Hematopoietic multipotent progenitor cell treated with erythropoietin and hydrocortisone succinate and interleukin-3 and kit ligand, for 15 days (in vitro differentiated cells): ENCODE measurements around the gene HTR1A.

Source experiments
- DNase-seq: peaks from one replicate; pipeline ENCODE4 v3.0.0-alpha.2; 2015; ENCODE audit warnings: low spot score

HTR1A gene

DNA sequence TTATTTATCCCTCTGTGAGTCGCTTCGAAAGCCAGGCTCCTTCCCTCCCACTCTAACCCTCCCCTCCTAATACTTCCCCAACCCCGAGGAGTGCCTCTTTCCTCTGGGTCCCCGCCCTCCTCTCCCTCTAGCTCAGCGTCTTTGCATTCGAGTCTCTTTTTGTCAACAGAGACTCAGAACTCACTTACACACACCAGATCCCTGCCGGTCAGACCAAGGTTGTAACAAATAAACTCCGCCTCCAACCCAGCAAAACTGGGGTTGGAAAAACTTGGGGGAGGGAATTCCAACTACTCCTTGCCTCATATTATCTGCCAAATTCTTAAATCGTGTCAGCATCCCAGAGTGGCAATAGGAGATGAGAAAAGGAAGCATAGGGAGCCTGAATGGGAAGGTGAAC lies at the start of gene HTR1A:
Gene HTR1A (minus strand): TSS at position 167 of the 400 bp plus-strand sequence. CDS start 726 bp downstream, outside the sequence.
- DNase-seq = no peak

DNA sequence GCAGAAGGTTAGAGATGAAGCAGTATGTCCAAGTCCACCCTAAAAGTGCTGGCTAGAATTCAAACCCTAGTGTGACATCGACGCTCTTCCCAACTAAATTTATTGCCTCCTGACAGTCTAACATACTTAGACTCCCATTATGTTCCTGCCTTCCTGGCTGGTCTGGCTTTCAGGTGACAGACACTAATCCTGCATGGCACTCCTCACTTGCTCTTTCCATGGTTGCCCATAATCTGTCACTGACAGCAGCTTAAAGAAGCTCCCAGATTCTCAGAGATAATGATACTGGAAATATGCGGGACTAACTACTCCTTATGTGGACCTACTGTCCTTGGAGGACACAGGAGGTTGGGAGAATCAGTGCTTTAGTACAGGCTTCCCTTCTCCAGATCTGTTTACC lies 41.7 kb upstream of the HTR1A start:
- DNase-seq = no peak

DNA sequence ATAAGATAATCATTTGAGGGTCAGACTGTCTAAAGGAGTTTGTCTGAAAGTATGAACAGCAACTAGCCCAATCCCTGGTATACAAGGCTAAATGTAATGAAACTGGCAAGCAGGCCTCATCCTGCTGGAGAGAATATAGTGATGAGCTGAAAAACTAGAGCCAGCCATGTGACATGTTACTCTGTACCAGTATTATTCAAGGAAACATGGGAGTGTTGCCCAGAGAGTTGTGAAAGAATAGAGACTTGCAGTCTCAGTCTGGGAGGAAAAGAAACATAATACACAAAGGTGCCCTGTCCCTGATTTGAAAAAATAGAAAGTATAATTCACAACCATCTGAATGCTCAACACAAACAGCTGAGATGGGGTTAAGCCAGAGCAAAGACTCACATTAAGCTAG lies 37.9 kb upstream of the HTR1A start:
- no peak for DNase-seq

GRCh38 chr5:63987053-63987452 lies 24.8 kb upstream of the HTR1A start:
- no peak for DNase-seq

DNA sequence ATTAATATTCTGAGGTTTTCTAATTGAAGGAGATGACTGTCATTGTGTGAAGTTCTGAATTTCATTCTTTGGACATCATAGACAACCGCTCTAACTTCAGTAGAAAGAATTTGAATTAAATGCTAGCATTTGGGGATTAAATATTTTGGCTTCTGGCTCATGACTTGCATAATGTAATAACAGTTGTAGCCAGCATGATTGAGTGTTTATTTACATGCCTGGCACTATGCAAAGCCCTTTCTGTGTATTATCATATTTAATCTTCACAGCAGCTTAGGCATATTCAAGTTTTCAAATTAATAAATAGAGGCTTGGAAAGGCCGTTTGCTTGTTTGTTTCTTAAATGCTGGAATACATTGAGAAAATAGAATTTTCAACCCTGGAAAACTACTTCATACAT lies 19.6 kb upstream of the HTR1A start:
- no peak for DNase-seq

DNA sequence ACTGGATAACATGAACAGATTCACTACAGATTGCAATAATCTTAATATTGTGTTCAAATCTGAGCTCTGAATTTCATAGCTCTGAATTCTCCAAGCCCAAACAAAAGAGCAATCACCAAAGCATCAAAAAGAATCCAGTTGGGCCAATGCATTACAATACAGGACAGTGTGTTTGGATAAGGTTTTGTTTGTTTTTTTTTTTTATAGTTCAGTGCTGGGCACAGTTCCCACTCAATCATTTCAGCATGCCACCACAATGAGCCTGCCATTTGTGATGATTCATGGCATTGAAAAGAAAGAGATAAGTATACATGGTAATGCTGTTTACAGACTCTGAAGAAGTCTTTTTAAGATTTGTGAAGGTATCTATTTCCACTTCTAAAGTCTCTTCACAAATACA lies 1.7 kb upstream of the HTR1A start:
- no peak for DNase-seq

DNA sequence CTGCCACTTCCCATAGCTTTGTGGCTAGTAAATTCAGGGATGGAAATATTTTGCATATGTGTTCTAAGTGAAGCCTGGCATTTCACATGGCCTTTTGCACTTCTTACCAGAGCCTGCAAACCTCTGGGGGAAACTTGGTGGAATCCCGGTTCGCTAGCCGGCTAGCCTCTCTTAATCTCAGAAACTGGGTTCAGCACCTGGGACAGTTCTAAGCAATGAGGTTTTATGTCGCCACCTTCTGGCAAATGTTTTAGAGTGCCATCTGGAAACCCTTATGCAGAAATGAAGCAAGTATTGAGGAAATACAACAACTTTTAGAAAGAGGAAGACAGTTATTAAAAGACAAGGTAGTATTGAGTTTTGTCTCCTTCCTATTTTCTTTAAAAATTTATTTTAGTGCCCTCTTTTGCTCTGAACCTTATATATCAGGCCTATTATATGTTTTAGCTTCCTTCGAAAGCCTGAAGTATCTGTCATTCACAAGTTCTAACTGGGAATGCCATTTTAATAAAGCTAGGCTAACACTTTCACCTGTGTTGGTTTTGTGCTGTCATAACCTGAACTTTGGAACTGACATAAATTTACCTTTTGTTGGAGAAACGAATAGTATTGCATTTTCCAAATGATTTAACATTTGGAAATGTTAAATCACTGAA lies 963 bp upstream of the HTR1A start:
- DNase-seq = peak; percentile 4

DNA sequence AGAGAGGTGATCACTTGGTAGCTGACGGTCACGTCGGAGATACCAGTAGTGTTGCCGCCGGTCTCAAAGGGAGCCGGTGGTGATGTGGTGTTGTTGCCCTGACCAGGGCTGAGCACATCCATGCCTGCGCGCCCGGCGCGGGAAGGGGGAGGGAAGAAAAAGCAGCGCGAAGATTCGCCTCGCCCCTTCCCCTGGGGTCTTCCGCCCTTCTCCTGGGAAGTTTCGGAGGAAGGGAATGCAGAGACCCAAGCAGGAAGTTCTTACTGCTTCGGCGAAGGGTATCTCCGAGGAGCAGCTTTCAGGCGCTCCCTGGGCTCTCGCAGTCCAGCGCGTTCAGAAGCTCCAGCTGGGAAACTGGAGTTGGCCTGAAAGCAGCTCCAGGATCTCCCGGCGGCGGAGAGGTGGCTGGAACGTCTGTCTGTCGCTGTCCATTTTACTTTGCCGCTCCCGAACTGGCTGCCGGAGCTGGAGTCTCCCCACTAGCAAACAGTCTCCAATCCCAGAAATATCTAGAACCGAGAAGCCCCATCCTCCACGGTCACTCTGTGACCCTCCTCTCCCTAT lies 565 bp downstream of the HTR1A start:
- DNase-seq = no peak

GRCh38 chr5:63961125-63961597 lies 1.1 kb downstream of the HTR1A start:
- DNase-seq = no peak

GRCh38 chr5:63960646-63961045 lies 1.6 kb downstream of the HTR1A start:
- no peak for DNase-seq

DNA sequence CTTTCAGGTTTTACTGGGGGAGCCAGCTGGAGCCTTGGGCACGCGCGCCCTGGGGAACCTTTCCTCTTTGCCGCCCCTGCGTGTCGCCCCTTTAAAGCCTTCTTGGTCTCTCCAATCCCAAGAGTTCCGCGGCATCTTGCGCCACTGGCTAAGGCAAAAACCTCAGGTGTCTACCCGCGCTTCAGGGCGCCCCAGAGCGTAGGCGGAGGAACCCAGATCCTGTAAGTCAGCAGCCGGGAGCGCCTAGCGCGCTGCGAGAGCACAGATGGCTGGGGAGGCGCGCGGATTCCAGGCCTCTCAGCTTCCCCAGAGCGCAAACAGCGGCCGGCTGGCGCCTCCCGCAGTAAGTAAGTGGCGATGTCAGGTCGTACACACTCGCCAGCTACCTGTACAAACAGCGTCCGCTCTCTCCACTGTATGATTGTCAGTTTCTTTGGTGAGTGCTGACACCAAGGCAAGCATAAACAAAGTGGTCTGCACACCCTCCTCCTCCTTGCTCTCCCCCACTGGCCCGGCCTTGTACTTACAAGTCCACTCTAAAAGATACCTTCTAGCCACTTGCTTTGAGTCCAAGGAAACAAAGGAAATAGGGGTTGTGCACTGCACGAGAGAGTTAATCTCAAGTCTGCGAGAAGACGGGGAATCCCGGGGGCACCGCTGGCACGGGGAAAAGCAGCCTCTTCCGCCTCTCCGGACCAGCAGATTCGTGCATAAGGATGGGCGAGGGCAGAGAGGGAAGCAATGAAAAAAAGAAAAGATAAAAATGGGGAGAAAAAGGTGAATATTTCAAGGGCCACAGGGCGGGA lies 2.9 kb downstream of the HTR1A start:
- DNase-seq = no peak

GRCh38 chr5:63958654-63959053 lies 3.6 kb downstream of the HTR1A start:
- DNase-seq = no peak

GRCh38 chr5:63957617-63958016 lies 4.6 kb downstream of the HTR1A start:
- no peak for DNase-seq

DNA sequence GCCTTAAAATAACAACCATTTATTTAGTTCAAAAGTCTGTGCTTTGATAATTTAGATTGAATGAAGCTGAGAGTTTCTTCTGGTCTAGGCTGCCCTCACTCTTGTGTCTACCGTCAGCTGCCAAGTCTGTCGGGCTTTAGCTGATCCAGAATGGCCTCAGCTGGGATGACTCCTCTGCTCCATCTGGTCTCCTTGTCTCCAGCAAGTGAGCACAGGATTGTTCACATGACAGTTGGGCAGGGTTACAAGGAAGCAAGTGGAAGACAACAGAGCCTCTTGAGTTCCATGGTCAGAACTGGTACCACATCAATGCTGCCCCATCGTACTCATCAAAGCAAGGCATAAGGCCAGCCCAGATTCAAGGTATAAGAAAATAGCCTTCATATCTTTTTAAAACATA lies 9.0 kb downstream of the HTR1A start:
- DNase-seq = no peak

GRCh38 chr5:63935103-63935502 lies 27.1 kb downstream of the HTR1A start:
- DNase-seq = no peak

- no peak for DNase-seq
Measured at GRCh38 chr5:63931836-63932235, 30.4 kb downstream of the HTR1A start.

GRCh38 chr5:63928451-63928850 lies 33.8 kb downstream of the HTR1A start:
- DNase-seq = no peak

GRCh38 chr5:63923914-63924313 lies 38.3 kb downstream of the HTR1A start:
- no peak for DNase-seq

GRCh38 chr5:63919763-63920478 lies 42.3 kb downstream of the HTR1A start:
- DNase-seq = no peak

- DNase-seq = no peak
Measured at GRCh38 chr5:63916786-63917185, 45.5 kb downstream of the HTR1A start.

DNA sequence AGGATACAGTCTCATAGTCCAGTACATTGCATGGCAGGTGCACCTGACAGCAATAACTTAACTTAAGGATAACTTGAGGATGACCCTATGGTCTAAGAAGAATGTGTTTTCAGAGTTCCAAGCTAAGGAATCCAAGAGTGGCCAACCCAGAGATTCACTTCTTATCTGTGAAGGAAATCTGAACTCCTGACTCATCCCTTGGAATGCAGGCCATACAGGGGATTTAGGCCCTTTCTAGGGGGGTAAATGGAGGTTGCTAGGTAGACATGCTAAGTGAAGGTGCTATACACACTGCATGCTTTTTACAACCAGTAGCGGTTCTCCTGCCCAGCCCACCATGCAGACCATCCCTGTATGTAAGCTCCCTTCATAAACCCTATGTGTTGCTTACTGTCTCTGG lies 50.4 kb downstream of the HTR1A start:
- DNase-seq = no peak
